GM18520 (cell line): ENCODE data around the gene CRYBG3.
A peak's percentile ranks its signal among the peaks of the same experiment; 100 is the strongest.
"Not testable (repeated sequence)": the region's sequence is repeated elsewhere in the genome, so short reads cannot be mapped to it uniquely, and the experiment has no call there.

Experiments used
- ATAC-seq: cut with Tn5 transposase; IDR thresholded peaks from one replicate; pipeline ENCODE4 v1.9.1; 2021; ENCODE audit not compliant: unreplicated experiment

Gene CRYBG3

GRCh38 chr3:97821774-97822358 lies at the start of gene CRYBG3:
CRYBG3 (plus strand) TSS chr3:97822011; CDS start chr3:97822207, 196 bp downstream.
- peak; percentile 99 for ATAC-seq

- no peak for ATAC-seq
Observed at GRCh38 chr3:97772926-97773325, 48.9 kb upstream of the CRYBG3 start.

- no peak for ATAC-seq
Observed at GRCh38 chr3:97778152-97778551, 43.7 kb upstream of the CRYBG3 start.

GRCh38 chr3:97793420-97794019 lies 28.3 kb upstream of the CRYBG3 start:
- peak; percentile 57 for ATAC-seq

GRCh38 chr3:97795951-97796350 lies 25.9 kb upstream of the CRYBG3 start:
- ATAC-seq = no peak

GRCh38 chr3:97804471-97804870 lies 17.3 kb upstream of the CRYBG3 start:
- no peak for ATAC-seq

GRCh38 chr3:97810779-97811390 lies 10.9 kb upstream of the CRYBG3 start:
- ATAC-seq = no peak

GRCh38 chr3:97815149-97815917 lies 6.5 kb upstream of the CRYBG3 start:
- ATAC-seq = no peak

- no peak for ATAC-seq
Observed at GRCh38 chr3:97816811-97817210, 5.0 kb upstream of the CRYBG3 start.

- ATAC-seq = no peak
Observed at GRCh38 chr3:97817965-97818364, 3.8 kb upstream of the CRYBG3 start.

- ATAC-seq = no peak
Observed at GRCh38 chr3:97820780-97821179, 1.0 kb upstream of the CRYBG3 start.

- ATAC-seq = peak; percentile 22
Observed at GRCh38 chr3:97821287-97821773, 481 bp upstream of the CRYBG3 start.

- no peak for ATAC-seq
Observed at GRCh38 chr3:97822359-97822775, 556 bp downstream of the CRYBG3 start.

- no peak for ATAC-seq
Observed at GRCh38 chr3:97823046-97824004, 1.5 kb downstream of the CRYBG3 start.

GRCh38 chr3:97825101-97825500 lies 3.3 kb downstream of the CRYBG3 start:
- ATAC-seq = no peak

GRCh38 chr3:97827741-97828471 lies 6.1 kb downstream of the CRYBG3 start:
- ATAC-seq = no peak

GRCh38 chr3:97829198-97829597 lies 7.4 kb downstream of the CRYBG3 start:
- no peak for ATAC-seq

- no peak for ATAC-seq
Observed at GRCh38 chr3:97830638-97831037, 8.8 kb downstream of the CRYBG3 start.

GRCh38 chr3:97831140-97831539 lies 9.3 kb downstream of the CRYBG3 start:
- no peak for ATAC-seq

GRCh38 chr3:97833184-97833583 lies 11.4 kb downstream of the CRYBG3 start:
- ATAC-seq = not testable (repeated sequence)
